ENCODE data around the gene LRFN4.

The LRFN4 gene

GRCh38 chr11:66894141-66894540 is 37.3 kb downstream of the LRFN4 start:
- no peak for DNase-seq

GRCh38 chr11:66901964-66902390 is 45.1 kb downstream of the LRFN4 start:
- no peak for DNase-seq

- no peak for DNase-seq
Observed at GRCh38 chr11:66902486-66903177, 45.8 kb downstream of the LRFN4 start.

- no peak for DNase-seq
Observed at GRCh38 chr11:66904055-66904454, 47.2 kb downstream of the LRFN4 start.

GRCh38 chr11:66904561-66904960 is 47.7 kb downstream of the LRFN4 start:
- no peak for DNase-seq

- no peak for DNase-seq
Observed at GRCh38 chr11:66904981-66905521, 48.2 kb downstream of the LRFN4 start.

GRCh38 chr11:66905631-66906030 is 48.8 kb downstream of the LRFN4 start:
- no peak for DNase-seq

- DNase-seq = no peak
Observed at GRCh38 chr11:66906061-66906733, 49.3 kb downstream of the LRFN4 start.

GRCh38 chr11:66907751-66908630 is 51.1 kb downstream of the LRFN4 start:
- DNase-seq = no peak

- no peak for DNase-seq
Observed at GRCh38 chr11:66909181-66909580, 52.3 kb downstream of the LRFN4 start.

- DNase-seq = no peak
Observed at GRCh38 chr11:66910016-66910415, 53.2 kb downstream of the LRFN4 start.
